ENCODE results near the gene C4orf50. TPM values are rescaled to one million over a fixed set of nuclear protein-coding genes. Genes with fewer than 3 reads are reported as not detected.

The C4orf50 gene
- total and polyA plus RNA-seq, 2 of the 4 experiments (the other 2 are of a cell fraction) = not detected

- Histone ChIP-seq H3K9ac (ENCODE audit: low read depth, low read length) (no peak overlapping the region), H2BK20ac (ENCODE audit: low read depth, low read length) (no peak overlapping the region), H2AK5ac (ENCODE audit: low read depth, low read length) (no peak overlapping the region), H4K91ac (ENCODE audit: insufficient read depth, low read depth, low read length) (no peak overlapping the region), H3K27me3 (ENCODE audit: control insufficient read depth, insufficient read depth, low read length) (no peaks in the 10 kb centered on the region), H3K9me3 (ENCODE audit: control insufficient read depth, insufficient read depth, low read length) (no peaks in the 10 kb centered on the region), H3K4me3 (ENCODE audit: insufficient read depth, low read depth, low read length) (no peak overlapping the region), H3K14ac (replicated peaks; ENCODE audit: low read depth, low read length) (no peak overlapping the region), H4K8ac (ENCODE audit: low read depth in 2 of 2, low read length in 2 of 2) (no peak overlapping the region), H2BK120ac (ENCODE audit: low read depth, low read length) (no peak overlapping the region), H3K4me1 (ENCODE audit: control insufficient read depth, insufficient read depth, low read length) (no peaks in the 10 kb centered on the region), H3K36me3 (ENCODE audit: control insufficient read depth, insufficient read depth, low read length) (no peaks in the 10 kb centered on the region), H2AFZ (replicated peaks; ENCODE audit: low read length, poor library complexity) (no peak overlapping the region), H3K27ac (ENCODE audit: insufficient read depth, low read length) (no peak overlapping the region), H3K56ac (ENCODE audit: extremely low read depth, insufficient read depth, low read length) (no peak overlapping the region), H4K20me1 (ENCODE audit: insufficient read depth, low read length) (no peaks in the 10 kb centered on the region), H3K4me2 (ENCODE audit: low read depth, low read length) (no peak overlapping the region), H3K79me1 (ENCODE audit: low read depth in 1 of 2, low read length in 2 of 2) (no peaks in the 10 kb centered on the region), H2BK15ac (ENCODE audit: low read depth, low read length) (no peak overlapping the region), H3K18ac (ENCODE audit: low read depth, low read length) (no peak overlapping the region), H3K4ac (ENCODE audit: low read depth, low read length) (no peak overlapping the region), H3K9me1 (ENCODE audit: insufficient read depth, low read length) (no peaks in the 10 kb centered on the region), H2AK9ac (replicated peaks; ENCODE audit: low read depth, low read length, poor library complexity) (no peak overlapping the region), H2BK5ac (ENCODE audit: low read depth, low read length, poor library complexity, severe bottlenecking) (no peak overlapping the region), H4K5ac (ENCODE audit: low read depth, low read length) (no peak overlapping the region), H3K23ac (ENCODE audit: low read depth, low read length) (no peak overlapping the region)
- in situ Hi-C loops (cut with MboI; ENCODE audit: low sequenced_read_pairs) (loop anchor here (25.0 kb wide), 2 partner anchors 108 to 408 kb away; no protein-coding TSS in a partner anchor), dilution Hi-C loops (cut with HindIII; ENCODE audit: low sequenced_read_pairs, unreplicated experiment) (no loop called here), intact Hi-C loops (cut with micrococcal nuclease) (no loop called here)
- no peak for ATAC-seq (ENCODE audit: low read depth)
- TF ChIP-seq ELK1 (IDR thresholded peaks at IDR 0.05; ENCODE audit: borderline replicate concordance, low read depth, low read length) = no peak
- no peak for TF ChIP-seq RCOR1 (IDR thresholded peaks at IDR 0.05; ENCODE audit: insufficient replicate concordance, low read length)
- no peak for TF ChIP-seq MAZ (IDR thresholded peaks at IDR 0.05; ENCODE audit: borderline replicate concordance, low read depth, low read length)
- TF ChIP-seq CEBPB (IDR thresholded peaks at IDR 0.05; ENCODE audit: low read depth, low read length) = no peak
- no peak for TF ChIP-seq BHLHE40 (IDR thresholded peaks at IDR 0.05; ENCODE audit: low read depth, low read length)
- no peak for TF ChIP-seq SMC3 (IDR thresholded peaks at IDR 0.05; ENCODE audit: low read depth, low read length)
- TF ChIP-seq MAFK (IDR thresholded peaks at IDR 0.05; ENCODE audit: low read depth, low read length) = no peak
- no peak for TF ChIP-seq FOS (IDR thresholded peaks at IDR 0.05; ENCODE audit: low read depth, low read length)
- no peak for TF ChIP-seq RAD21 (IDR thresholded peaks at IDR 0.05; ENCODE audit: low read length)
- no peak for TF ChIP-seq NFE2L2 (IDR thresholded peaks at IDR 0.05; ENCODE audit: low read depth, low read length)
- no peak for TF ChIP-seq POLR2A (IDR thresholded peaks at IDR 0.05; ENCODE audit: low read depth, low read length)
- no peak for TF ChIP-seq RFX5 (IDR thresholded peaks at IDR 0.05; ENCODE audit: low read depth, low read length)
- no peak for TF ChIP-seq CTCF (conservative IDR thresholded peaks at IDR 0.05; ENCODE audit: low read depth, low read length)
- TF ChIP-seq USF2 (IDR thresholded peaks at IDR 0.05; ENCODE audit: low read depth, low read length) = no peak
- no peak for TF ChIP-seq MXI1 (IDR thresholded peaks at IDR 0.05; ENCODE audit: borderline replicate concordance, low read depth, low read length)
- TF ChIP-seq CHD1 (IDR thresholded peaks at IDR 0.05; ENCODE audit: low read depth, low read length) = no peak
- CTCF ChIA-PET = no interaction called here
- POLR2A ChIA-PET (ENCODE audit: unreplicated experiment) = no interaction called here
- no TSS peak for BruUV-seq (replicated peaks)
- DNase-seq = no peak
- WGBS, 2 experiments (ENCODE audit: extremely low coverage in 2 of 2, insufficient read length in 1 of 2) = 51% methylated on average over 2 of the region's 6 CpGs; no CpG with 5 or more reads in 1 of the 2 experiments
Observed at GRCh38 chr4:6029254-6029653, 11.0 kb upstream of the C4orf50 start.

Measured in IMR-90 (cell line).